Progenitor cell of endocrine pancreas (in vitro differentiated cells): ENCODE measurements around the gene MACF1. TPM values are rescaled to one million over a fixed set of nuclear protein-coding genes. Genes with fewer than 3 reads are reported as not detected.
"Not testable (repeated sequence)": the region's sequence is repeated elsewhere in the genome, so short reads cannot be mapped to it uniquely, and the experiment has no call there.

ENCODE experiments used
- DNase-seq: peaks from one replicate; pipeline ENCODE4 v3.0.0; 2021; ENCODE audit warnings: low spot score; ENCODE audit not compliant: unreplicated experiment
- H3K27ac Mint-ChIP-seq: 2 replicates; pipeline ENCODE4 v1.8.0; 2021; ENCODE audit warnings: mild to moderate bottlenecking, moderate library complexity, mixed read lengths
- H3K27me3 Mint-ChIP-seq: 2 replicates; pipeline ENCODE4 v1.8.0; 2021; ENCODE audit warnings: mixed read lengths
- H3K36me3 Mint-ChIP-seq: 2 replicates; pipeline ENCODE4 v1.8.0; 2022; ENCODE audit warnings: mixed read lengths; ENCODE audit not compliant: insufficient read depth
- H3K4me1 Mint-ChIP-seq: 2 replicates; pipeline ENCODE4 v1.8.0; 2021; ENCODE audit warnings: low read depth, mixed read lengths
- H3K4me3 Mint-ChIP-seq: 2 replicates; pipeline ENCODE4 v1.8.0; 2021; ENCODE audit warnings: low read depth, mild to moderate bottlenecking, moderate library complexity, mixed read lengths
- H3K9me3 Mint-ChIP-seq: 2 replicates; pipeline ENCODE4 v1.8.0; 2021; ENCODE audit warnings: low read depth, mixed read lengths
- total RNA-seq: library from RNA; stranded (reverse); gene quantifications from 2 replicates; pipeline ENCODE4 v1.2.1, GENCODE V29; 2021
- TF ChIP-seq, protein P1 (sequence below): fragments of 200-600 bp; sonication (generic); IDR thresholded peaks from one replicate; pipeline ENCODE4 v1.5.0; 2021; ENCODE audit warnings: antibody characterized with exemption, mild to moderate bottlenecking; ENCODE audit not compliant: unreplicated experiment

Gene MACF1
- total RNA-seq, 1 donor from 2014 or later = 241 TPM

DNA sequence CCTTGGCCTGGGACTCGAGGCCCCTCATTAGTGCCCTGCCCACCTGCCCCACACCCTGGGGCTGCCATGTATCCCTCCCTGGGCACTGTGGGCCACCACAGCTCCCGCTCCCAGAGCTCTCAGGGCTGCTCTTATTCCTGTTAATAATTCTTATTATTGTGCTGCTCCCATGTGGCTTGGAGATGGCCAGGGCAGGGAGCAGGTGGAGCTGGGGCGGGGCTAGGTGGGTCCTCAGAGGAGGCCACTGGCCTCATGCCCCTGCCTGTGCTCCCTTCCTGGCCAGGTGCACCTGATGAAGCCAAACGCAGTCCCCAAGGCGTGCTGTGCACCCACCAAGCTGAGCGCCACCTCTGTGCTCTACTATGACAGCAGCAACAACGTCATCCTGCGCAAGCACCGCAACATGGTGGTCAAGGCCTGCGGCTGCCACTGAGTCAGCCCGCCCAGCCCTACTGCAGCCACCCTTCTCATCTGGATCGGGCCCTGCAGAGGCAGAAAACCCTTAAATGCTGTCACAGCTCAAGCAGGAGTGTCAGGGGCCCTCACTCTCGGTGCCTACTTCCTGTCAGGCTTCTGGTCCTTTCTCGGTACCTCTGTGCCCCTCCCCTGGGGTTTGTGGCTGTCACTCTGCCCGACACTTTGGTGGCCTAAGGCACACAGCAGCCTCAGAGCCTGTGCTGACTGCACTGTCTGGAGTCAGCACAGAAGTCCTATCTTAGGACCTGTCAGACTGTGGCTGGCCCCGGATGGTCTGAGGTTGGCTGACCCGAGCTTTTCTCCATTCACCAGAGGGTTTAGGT lies 321.1 kb downstream of the MACF1 start:
- Mint-ChIP-seq H3K36me3 (peaks cover 5% of the 10 kb centered on the region), H3K27ac (no peak overlapping the region), H3K4me3 (no peak overlapping the region), H3K4me1 (no peaks in the 10 kb centered on the region), H3K9me3 (no peaks in the 10 kb centered on the region), H3K27me3 (no peaks in the 10 kb centered on the region)
- TF ChIP-seq, protein P1, sequence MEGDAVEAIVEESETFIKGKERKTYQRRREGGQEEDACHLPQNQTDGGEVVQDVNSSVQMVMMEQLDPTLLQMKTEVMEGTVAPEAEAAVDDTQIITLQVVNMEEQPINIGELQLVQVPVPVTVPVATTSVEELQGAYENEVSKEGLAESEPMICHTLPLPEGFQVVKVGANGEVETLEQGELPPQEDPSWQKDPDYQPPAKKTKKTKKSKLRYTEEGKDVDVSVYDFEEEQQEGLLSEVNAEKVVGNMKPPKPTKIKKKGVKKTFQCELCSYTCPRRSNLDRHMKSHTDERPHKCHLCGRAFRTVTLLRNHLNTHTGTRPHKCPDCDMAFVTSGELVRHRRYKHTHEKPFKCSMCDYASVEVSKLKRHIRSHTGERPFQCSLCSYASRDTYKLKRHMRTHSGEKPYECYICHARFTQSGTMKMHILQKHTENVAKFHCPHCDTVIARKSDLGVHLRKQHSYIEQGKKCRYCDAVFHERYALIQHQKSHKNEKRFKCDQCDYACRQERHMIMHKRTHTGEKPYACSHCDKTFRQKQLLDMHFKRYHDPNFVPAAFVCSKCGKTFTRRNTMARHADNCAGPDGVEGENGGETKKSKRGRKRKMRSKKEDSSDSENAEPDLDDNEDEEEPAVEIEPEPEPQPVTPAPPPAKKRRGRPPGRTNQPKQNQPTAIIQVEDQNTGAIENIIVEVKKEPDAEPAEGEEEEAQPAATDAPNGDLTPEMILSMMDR = no peak
- no peak for DNase-seq

DNA sequence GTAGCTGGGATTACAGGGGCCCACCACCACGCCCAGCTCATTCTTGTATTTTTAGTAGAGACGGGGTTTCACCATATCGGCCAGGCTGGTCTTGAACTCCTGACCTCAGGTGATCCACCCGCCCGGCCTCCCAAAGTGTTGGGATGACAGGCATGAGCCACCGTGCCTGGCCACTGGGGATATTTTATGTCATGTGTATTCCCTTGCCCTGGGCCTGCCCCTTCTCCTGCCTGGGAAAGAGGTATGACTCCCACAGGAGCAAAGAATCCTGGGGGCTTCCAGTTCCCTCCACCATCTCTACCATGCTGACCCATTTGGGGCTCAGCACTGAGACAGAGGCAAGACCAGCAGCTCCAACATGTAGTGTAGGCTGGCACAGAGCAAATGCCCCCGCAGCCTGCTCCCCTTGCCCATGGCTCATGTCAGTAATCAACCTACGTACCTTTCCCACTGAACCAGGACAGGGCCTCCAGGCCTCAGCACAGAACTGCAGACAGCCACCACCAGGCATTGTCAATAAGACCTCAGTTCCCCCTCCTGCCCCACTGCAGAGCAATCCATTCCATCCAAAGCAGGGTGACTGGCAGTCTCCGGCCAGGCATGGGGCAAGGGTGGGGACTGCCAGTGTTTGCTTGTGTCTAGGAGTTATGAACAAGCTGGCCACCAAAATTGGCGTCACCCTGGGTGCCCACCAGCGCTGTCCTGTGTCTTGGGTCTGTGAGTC lies 322.1 kb downstream of the MACF1 start:
- no peak overlapping the region for H3K27ac Mint-ChIP-seq
- H3K9me3 Mint-ChIP-seq = no peaks in the 10 kb centered on the region
- H3K27me3 Mint-ChIP-seq = no peaks in the 10 kb centered on the region
- no peak for DNase-seq
- no peaks in the 10 kb centered on the region for H3K4me1 Mint-ChIP-seq
- no peak overlapping the region for H3K4me3 Mint-ChIP-seq
- TF ChIP-seq, protein P1 = no peak
- peaks cover 8% of the 10 kb centered on the region for H3K36me3 Mint-ChIP-seq

DNA sequence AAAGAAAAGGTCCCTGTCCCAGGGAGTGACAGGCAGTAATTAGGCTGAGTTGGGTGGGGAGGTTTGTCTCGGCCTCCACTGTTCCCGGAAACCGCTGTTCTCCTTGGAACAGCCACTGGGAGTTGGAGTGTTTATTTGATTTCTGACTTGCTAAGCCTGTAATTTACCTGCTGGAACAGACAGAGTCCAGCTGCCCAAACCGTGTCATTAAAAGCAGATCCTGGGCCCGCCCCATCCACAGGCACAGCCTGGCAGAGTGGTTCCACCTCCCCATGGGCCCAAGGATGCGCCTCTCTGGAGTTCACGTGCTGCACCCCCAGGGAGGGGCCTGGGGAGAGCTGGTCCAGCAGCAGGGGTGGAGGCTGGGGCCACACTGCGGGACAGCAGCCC lies 322.7 kb downstream of the MACF1 start:
- not testable (repeated sequence) for H3K9me3 Mint-ChIP-seq, H3K27me3 Mint-ChIP-seq, H3K4me1 Mint-ChIP-seq, H3K4me3 Mint-ChIP-seq, DNase-seq, H3K27ac Mint-ChIP-seq
- H3K36me3 Mint-ChIP-seq = peaks cover 12% of the 10 kb centered on the region

DNA sequence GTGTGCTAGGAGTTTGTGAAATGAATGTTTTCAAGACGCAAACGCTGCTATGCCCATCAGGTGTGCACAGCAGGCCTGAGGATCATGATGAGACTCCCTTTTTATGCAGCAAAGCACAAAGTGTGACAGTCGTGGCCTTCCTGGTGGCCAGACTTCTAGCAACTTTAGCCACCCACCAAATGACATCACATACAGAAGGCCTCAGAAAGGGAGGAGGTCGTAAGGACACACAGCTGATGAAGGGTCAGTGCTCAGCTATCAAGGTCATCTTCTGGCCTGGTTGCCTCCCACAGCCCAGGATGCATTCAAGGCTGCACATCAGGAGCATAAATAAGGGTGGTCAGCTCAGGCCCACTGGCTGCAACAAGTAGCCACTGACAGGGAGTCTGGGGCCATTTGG lies 323.6 kb downstream of the MACF1 start:
- Mint-ChIP-seq H3K36me3 (peaks cover 14% of the 10 kb centered on the region), H3K9me3 (no peaks in the 10 kb centered on the region), H3K4me1 (no peaks in the 10 kb centered on the region), H3K27me3 (no peaks in the 10 kb centered on the region), H3K27ac (no peak overlapping the region), H3K4me3 (no peak overlapping the region)
- no peak for DNase-seq
- TF ChIP-seq, protein P1 = no peak

DNA sequence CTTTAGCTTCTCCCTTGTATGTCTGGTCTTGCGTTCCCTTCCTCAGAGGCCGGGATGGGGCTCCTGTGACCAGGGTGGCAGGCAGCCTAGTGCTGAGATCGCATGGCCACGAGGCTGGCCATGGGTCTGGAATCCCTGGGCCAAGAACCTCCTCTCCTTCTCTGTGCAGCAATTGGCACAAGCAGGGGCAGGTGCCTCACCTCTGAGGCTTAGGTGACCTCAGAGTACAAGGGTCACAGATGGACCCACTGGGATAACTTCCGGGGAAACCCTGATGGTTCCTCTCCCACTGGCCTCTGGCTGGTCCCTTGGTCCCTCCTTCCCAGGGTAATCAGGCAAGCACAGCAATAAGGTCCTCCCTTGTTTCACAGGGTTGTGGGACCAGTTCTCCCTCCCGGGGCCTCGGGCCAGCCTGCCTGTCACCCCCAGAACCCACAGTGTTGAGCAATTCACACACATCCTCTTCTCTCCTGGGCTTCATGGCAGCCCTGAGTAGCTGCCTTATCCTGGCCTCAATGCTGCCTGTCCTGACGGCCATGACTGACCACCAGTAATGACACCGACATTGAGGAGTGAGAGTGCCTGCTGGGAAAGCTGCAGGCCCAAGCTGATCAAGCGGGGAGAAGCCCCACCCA lies 325.5 kb downstream of the MACF1 start:
- Mint-ChIP-seq H3K9me3 (no peaks in the 10 kb centered on the region), H3K4me1 (no peaks in the 10 kb centered on the region)

More for the DNA sequence above, 325.5 kb downstream of the MACF1 start:
- Mint-ChIP-seq H3K36me3 (peaks cover 14% of the 10 kb centered on the region), H3K27me3 (no peaks in the 10 kb centered on the region), H3K27ac (no peak overlapping the region), H3K4me3 (no peak overlapping the region)
- DNase-seq = no peak
- TF ChIP-seq, protein P1 = no peak
